UCSD-AML1 (cell line): ENCODE data around the gene ATP5MC2.
"Not testable (repeated sequence)": the region's sequence is repeated elsewhere in the genome, so short reads cannot be mapped to it uniquely, and the experiment has no call there.

Experiments used
- DNase-seq: peaks from one replicate; lab custom pipeline; 2025; ENCODE audit not compliant: unreplicated experiment; lab: John Stamatoyannopoulos, UW

Gene ATP5MC2

GRCh38 chr12:53653595-53653994 lies 22.3 kb downstream of the ATP5MC2 start:
- DNase-seq: no peak

GRCh38 chr12:53652366-53652765 lies 23.5 kb downstream of the ATP5MC2 start:
- no peak for DNase-seq

GRCh38 chr12:53651737-53652136 lies 24.1 kb downstream of the ATP5MC2 start:
- DNase-seq: no peak

GRCh38 chr12:53646300-53646699 lies 29.6 kb downstream of the ATP5MC2 start:
- DNase-seq: not testable (repeated sequence)

- no peak for DNase-seq
Measured at GRCh38 chr12:53645165-53645564, 30.7 kb downstream of the ATP5MC2 start.

- DNase-seq: no peak
Measured at GRCh38 chr12:53644133-53644532, 31.8 kb downstream of the ATP5MC2 start.

- no peak for DNase-seq
Measured at GRCh38 chr12:53643232-53643979, 32.5 kb downstream of the ATP5MC2 start.

GRCh38 chr12:53638057-53638456 lies 37.8 kb downstream of the ATP5MC2 start:
- no peak for DNase-seq

GRCh38 chr12:53636641-53637040 lies 39.2 kb downstream of the ATP5MC2 start:
- DNase-seq: no peak

GRCh38 chr12:53635708-53636107 lies 40.2 kb downstream of the ATP5MC2 start:
- not testable (repeated sequence) for DNase-seq

- no peak for DNase-seq
Measured at GRCh38 chr12:53631721-53632120, 44.2 kb downstream of the ATP5MC2 start.

GRCh38 chr12:53627919-53628318 lies 48.0 kb downstream of the ATP5MC2 start:
- no peak for DNase-seq

- no peak for DNase-seq
Measured at GRCh38 chr12:53626702-53627169, 49.1 kb downstream of the ATP5MC2 start.

- DNase-seq: peak; percentile 97
Measured at GRCh38 chr12:53625946-53626701, 49.8 kb downstream of the ATP5MC2 start, which contains the start of gene ATF7. Gene ATF7, minus strand, starts transcription at chr12:53626382. Its CDS starts 25,382 bp downstream, at chr12:53601000.

GRCh38 chr12:53625373-53625945 lies 50.4 kb downstream of the ATP5MC2 start:
- no peak for DNase-seq

GRCh38 chr12:53624956-53625355 lies 50.9 kb downstream of the ATP5MC2 start:
- DNase-seq: no peak

- no peak for DNase-seq
Measured at GRCh38 chr12:53624458-53624857, 51.4 kb downstream of the ATP5MC2 start.

GRCh38 chr12:53623548-53624385 lies 52.1 kb downstream of the ATP5MC2 start:
- no peak for DNase-seq

- no peak for DNase-seq
Measured at GRCh38 chr12:53622724-53623123, 53.2 kb downstream of the ATP5MC2 start.

- DNase-seq: no peak
Measured at GRCh38 chr12:53618275-53618674, 57.6 kb downstream of the ATP5MC2 start.

- no peak for DNase-seq
Measured at GRCh38 chr12:53617700-53618099, 58.2 kb downstream of the ATP5MC2 start.
